Chondrocyte (in vitro differentiated cells): ENCODE data around the gene PHIP. TPM values are rescaled to one million over a fixed set of nuclear protein-coding genes. Genes with fewer than 3 reads are reported as not detected.

Experiments
- DNase-seq: peaks from one replicate; pipeline ENCODE4 v3.0.0; 2021; ENCODE audit warnings: mixed read lengths, low spot score
- H3K27ac Mint-ChIP-seq: one replicate; pipeline ENCODE4 v1.8.0; 2021; ENCODE audit warnings: mild to moderate bottlenecking, moderate library complexity, mixed read lengths; ENCODE audit not compliant: unreplicated experiment
- H3K27me3 Mint-ChIP-seq: 2 replicates; pipeline ENCODE4 v1.8.0; 2021; ENCODE audit warnings: low read depth, mixed read lengths
- H3K36me3 Mint-ChIP-seq: 2 replicates; pipeline ENCODE4 v1.8.0; 2021; ENCODE audit warnings: low read depth, mixed read lengths
- H3K4me1 Mint-ChIP-seq: 2 replicates; pipeline ENCODE4 v1.8.0; 2021; ENCODE audit warnings: low read depth, mild to moderate bottlenecking, mixed read lengths
- H3K4me3 Mint-ChIP-seq: one replicate; pipeline ENCODE4 v1.8.0; 2021; ENCODE audit warnings: mild to moderate bottlenecking, moderate library complexity, mixed read lengths; ENCODE audit not compliant: unreplicated experiment
- H3K9me3 Mint-ChIP-seq: 2 replicates; pipeline ENCODE4 v1.8.0; 2021; ENCODE audit warnings: low read depth, mixed read lengths
- total RNA-seq: library from RNA; stranded (reverse); gene quantifications from 3 replicates; pipeline ENCODE4 v1.2.1, GENCODE V29; 2021
- TF ChIP-seq, protein P1 (sequence below): fragments of 200-600 bp; sonication (generic); IDR thresholded peaks from 2 replicates; pipeline ENCODE4 v1.5.0; 2021; ENCODE audit warnings: antibody characterized with exemption, mild to moderate bottlenecking, moderate library complexity

Gene PHIP
- total RNA-seq, 1 donor from 2014 or later: 11.9 TPM

DNA sequence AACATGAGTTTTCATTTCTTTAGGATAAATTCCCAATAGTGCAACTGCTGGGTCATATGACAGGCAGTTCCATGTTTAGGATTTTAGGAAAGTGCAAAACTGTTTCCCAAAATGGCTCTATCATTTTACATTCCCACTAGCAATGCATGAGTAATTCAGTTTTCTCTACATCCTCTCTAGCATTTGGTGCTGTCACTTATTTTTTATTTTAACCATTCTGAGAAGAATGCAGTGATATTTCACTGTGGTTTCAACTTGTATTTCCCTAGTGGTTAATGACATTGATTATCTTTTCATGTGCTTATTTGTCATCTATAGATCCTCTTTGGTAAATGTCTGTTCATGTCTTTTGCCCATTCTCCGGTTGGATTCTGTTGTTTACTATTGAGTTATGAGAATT lies 82.7 kb downstream of the PHIP start:
- H3K4me3 Mint-ChIP-seq: no peak overlapping the region
- no peaks in the 10 kb centered on the region for H3K4me1 Mint-ChIP-seq
- TF ChIP-seq, protein P1, sequence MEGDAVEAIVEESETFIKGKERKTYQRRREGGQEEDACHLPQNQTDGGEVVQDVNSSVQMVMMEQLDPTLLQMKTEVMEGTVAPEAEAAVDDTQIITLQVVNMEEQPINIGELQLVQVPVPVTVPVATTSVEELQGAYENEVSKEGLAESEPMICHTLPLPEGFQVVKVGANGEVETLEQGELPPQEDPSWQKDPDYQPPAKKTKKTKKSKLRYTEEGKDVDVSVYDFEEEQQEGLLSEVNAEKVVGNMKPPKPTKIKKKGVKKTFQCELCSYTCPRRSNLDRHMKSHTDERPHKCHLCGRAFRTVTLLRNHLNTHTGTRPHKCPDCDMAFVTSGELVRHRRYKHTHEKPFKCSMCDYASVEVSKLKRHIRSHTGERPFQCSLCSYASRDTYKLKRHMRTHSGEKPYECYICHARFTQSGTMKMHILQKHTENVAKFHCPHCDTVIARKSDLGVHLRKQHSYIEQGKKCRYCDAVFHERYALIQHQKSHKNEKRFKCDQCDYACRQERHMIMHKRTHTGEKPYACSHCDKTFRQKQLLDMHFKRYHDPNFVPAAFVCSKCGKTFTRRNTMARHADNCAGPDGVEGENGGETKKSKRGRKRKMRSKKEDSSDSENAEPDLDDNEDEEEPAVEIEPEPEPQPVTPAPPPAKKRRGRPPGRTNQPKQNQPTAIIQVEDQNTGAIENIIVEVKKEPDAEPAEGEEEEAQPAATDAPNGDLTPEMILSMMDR: no peak
- no peak overlapping the region for H3K27ac Mint-ChIP-seq
- DNase-seq: no peak
- peaks cover 21% of the 10 kb centered on the region for H3K9me3 Mint-ChIP-seq
- H3K36me3 Mint-ChIP-seq: peaks cover 47% of the 10 kb centered on the region
- no peaks in the 10 kb centered on the region for H3K27me3 Mint-ChIP-seq

DNA sequence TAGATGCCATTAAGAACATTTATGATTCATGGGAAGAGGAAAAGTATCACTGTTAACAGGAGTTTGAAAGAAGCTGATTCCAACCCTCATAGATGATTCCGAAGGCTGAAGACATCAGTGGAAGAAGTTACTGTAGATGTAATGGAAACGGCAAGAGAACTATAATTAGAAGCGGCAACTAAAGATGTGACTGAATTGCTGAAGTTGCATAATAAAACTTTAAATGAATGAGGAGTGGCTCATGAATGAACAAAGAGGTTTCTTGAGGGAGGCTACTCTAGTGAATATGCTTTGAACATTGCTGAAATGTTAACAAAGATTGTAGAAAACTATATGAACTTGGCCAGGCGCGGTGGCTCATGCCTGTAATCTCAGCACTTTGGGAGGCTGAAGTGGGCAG lies 84.1 kb downstream of the PHIP start:
- Mint-ChIP-seq H3K9me3 (peaks cover 21% of the 10 kb centered on the region), H3K27ac (no peak overlapping the region), H3K4me1 (no peaks in the 10 kb centered on the region), H3K36me3 (peaks cover 52% of the 10 kb centered on the region), H3K4me3 (no peak overlapping the region), H3K27me3 (no peaks in the 10 kb centered on the region)
- TF ChIP-seq, protein P1: no peak
- no peak for DNase-seq

DNA sequence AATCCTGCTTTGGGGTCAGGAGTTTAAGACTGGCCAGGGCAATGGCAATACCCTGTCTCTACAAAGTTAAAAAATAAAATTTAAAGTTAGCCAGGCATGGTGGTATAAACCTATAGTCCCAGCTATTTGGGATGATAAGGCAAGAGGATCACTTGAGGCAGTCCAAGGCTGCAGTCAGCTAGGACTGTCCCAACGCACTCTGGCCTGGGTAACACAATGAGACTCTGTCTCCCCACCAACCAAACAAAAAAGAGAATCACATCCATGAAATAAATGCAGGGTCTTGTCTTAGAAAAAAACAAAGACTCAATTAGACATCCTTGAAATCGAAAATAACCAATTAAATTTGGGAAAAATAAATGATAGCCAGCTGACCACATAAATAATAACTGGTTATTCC lies 88.9 kb downstream of the PHIP start:
- H3K27me3 Mint-ChIP-seq: no peaks in the 10 kb centered on the region
- no peak overlapping the region for H3K27ac Mint-ChIP-seq
- H3K36me3 Mint-ChIP-seq: peaks cover 34% of the 10 kb centered on the region
- H3K4me1 Mint-ChIP-seq: no peaks in the 10 kb centered on the region
- no peak overlapping the region for H3K4me3 Mint-ChIP-seq
- peaks cover 18% of the 10 kb centered on the region for H3K9me3 Mint-ChIP-seq
- no peak for DNase-seq
- TF ChIP-seq, protein P1: no peak

DNA sequence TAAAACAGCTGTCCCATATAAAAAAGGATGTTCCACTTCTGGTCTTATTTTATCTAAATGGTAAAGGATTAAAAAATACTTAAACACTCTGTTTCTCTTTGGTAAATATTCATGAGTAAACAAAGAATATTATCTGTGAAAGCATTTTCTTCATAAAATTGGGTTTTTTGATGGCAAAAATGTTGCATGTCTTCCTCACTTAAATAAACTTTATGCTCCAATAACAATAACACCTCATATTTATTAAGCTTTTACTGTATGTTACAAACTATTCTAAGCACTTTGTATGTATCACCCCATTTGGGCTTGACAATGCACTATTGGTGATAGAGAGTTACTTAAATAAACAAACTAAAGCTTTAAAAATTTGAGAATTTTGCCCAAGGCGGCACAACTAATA lies 91.9 kb downstream of the PHIP start:
- no peak overlapping the region for H3K4me3 Mint-ChIP-seq
- TF ChIP-seq, protein P1: no peak
- H3K9me3 Mint-ChIP-seq: no peaks in the 10 kb centered on the region
- H3K27ac Mint-ChIP-seq: no peak overlapping the region
- no peaks in the 10 kb centered on the region for H3K4me1 Mint-ChIP-seq
- peaks cover 24% of the 10 kb centered on the region for H3K36me3 Mint-ChIP-seq
- H3K27me3 Mint-ChIP-seq: no peaks in the 10 kb centered on the region
- DNase-seq: no peak

DNA sequence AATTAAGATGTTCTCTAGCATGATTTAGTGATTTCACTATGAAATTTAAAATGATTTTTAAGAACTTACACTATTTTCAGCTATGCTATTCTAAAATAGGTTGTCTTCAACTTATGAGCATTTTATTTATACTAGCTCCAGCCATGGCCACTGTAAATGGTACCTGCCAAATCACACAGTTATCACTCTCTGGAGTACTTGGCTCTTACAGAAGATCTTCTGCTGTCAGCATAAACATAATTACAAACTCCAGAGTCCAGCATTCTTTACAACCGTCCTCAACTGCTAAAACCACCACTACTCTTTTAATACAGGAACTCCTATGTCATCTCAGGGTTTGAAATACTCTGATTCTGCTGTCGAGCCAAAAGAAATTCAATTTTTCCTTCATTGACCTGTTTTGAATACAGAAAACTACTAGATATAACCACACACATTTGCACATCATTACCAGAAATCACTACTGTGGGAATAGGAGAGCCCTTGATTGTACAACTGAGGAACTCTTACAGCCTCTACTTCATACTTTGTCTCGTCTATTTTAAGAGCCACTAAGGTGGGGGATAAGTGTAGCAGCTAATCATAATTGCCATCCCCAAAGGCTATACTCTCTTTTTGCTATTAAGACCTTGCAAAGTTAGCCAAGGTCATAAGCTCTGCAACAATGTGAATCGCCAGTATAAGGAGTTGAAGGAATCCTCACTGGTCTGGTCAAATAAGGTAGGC lies 93.7 kb downstream of the PHIP start:
- no peaks in the 10 kb centered on the region for H3K9me3 Mint-ChIP-seq
- TF ChIP-seq, protein P1: no peak
- H3K4me1 Mint-ChIP-seq: no peaks in the 10 kb centered on the region
- DNase-seq: no peak
- H3K27me3 Mint-ChIP-seq: no peaks in the 10 kb centered on the region
- no peak overlapping the region for H3K27ac Mint-ChIP-seq
- no peak overlapping the region for H3K4me3 Mint-ChIP-seq
- peaks cover 14% of the 10 kb centered on the region for H3K36me3 Mint-ChIP-seq
